Measurements from ENCODE around the gene SOX9. TPM values are rescaled to one million over a fixed set of nuclear protein-coding genes. Genes with fewer than 3 reads are reported as not detected.

Gene SOX9
- total RNA-seq, 6 experiments from 2014 or later = 1.2 to 5.9 (median 1.9) TPM

GRCh38 chr17:72134608-72135394 lies 14.0 kb downstream of the SOX9 start:
- WGBS (ENCODE audit: insufficient coverage, low coverage, low lambda C conversion rate, missing lambda C conversion rate) = 33% methylated on average over 7 of the region's 7 CpGs
- ATAC-seq = peak in 1 of 4 donors; percentile 39
- no peak for DNase-seq
- intact Hi-C loops (cut with DNase I) = no loop called here
- TF ChIP-seq POLR2A (IDR thresholded peaks at IDR 0.05) (no peak), CTCF (IDR thresholded peaks at IDR 0.05) (no peak)
- Histone ChIP-seq H3K4me1 (no peaks in the 10 kb centered on the region), H3K36me3 (no peaks in the 10 kb centered on the region), H3K4me3 (no peak overlapping the region), H3K27me3 (no peaks in the 10 kb centered on the region), H3K9me3 (no peaks in the 10 kb centered on the region), H3K27ac (no peak overlapping the region)

GRCh38 chr17:72135546-72136325 lies 14.9 kb downstream of the SOX9 start:
- 58% methylated on average over 5 of the region's 5 CpGs for WGBS (ENCODE audit: insufficient coverage, low coverage, low lambda C conversion rate, missing lambda C conversion rate)
- intact Hi-C loops (cut with DNase I) = no loop called here
- Histone ChIP-seq H3K27ac (no peak overlapping the region), H3K27me3 (no peaks in the 10 kb centered on the region), H3K9me3 (no peaks in the 10 kb centered on the region), H3K36me3 (no peaks in the 10 kb centered on the region), H3K4me3 (no peak overlapping the region), H3K4me1 (no peaks in the 10 kb centered on the region)
- no peak for TF ChIP-seq CTCF (IDR thresholded peaks at IDR 0.05)
- TF ChIP-seq POLR2A (IDR thresholded peaks at IDR 0.05) = no peak
- ATAC-seq = peak in 3 of 4 donors; percentile 48 to 81 (median 64)
- no peak for DNase-seq

DNA sequence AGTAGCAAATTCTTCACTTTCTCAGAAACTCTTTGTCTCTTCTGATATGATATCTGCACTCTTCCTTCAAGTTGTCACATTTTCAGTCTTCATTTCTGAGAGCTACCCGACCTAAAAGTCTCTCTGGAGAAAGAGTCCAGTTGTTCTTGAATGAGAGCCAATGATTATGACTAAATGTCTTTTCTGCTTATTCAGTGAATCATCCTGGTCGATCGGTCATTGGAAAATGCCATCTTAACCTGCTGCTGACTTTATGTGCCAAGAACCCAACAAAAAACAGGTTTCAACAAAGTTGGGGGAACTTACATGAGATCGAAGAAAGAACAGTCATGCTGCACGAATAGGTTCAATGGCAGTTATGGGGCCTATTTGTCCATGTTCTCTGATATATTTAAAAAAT lies 15.9 kb downstream of the SOX9 start:
- intact Hi-C loops (cut with DNase I) = no loop called here
- Histone ChIP-seq H3K4me3 (no peak overlapping the region), H3K27me3 (no peaks in the 10 kb centered on the region), H3K9me3 (no peaks in the 10 kb centered on the region), H3K4me1 (no peaks in the 10 kb centered on the region), H3K36me3 (no peaks in the 10 kb centered on the region), H3K27ac (no peak overlapping the region)
- DNase-seq (no peak), ATAC-seq (peak in 1 of 4 donors; percentile 72)
- 47% methylated on average over 5 of the region's 5 CpGs for WGBS (ENCODE audit: insufficient coverage, low coverage, low lambda C conversion rate, missing lambda C conversion rate)
- TF ChIP-seq CTCF (IDR thresholded peaks at IDR 0.05) (no peak), POLR2A (IDR thresholded peaks at IDR 0.05) (no peak)

DNA sequence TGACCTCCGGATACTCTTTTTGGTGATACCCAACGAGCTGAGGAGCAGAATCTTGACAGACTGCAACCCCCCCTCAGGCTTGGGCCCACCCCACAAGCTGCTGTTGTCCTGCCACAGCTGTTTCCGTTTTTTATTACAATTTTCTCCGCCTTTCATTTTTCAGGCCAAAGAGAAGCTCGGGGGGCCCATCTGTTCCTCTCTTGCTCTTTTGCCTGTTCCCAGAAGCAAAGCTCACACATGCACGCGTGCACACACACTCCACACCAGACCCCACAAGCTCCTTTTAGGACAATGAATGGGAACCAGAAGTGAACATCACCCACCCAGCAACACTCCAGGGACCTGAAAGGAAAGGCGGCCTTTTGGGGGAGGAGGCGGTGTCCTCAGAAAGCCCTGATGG lies 16.3 kb downstream of the SOX9 start:
- Histone ChIP-seq H3K4me3 (no peak overlapping the region), H3K9me3 (no peaks in the 10 kb centered on the region), H3K27ac (no peak overlapping the region), H3K4me1 (no peaks in the 10 kb centered on the region), H3K36me3 (no peaks in the 10 kb centered on the region), H3K27me3 (no peaks in the 10 kb centered on the region)
- intact Hi-C loops (cut with DNase I) = no loop called here
- WGBS (ENCODE audit: insufficient coverage, low coverage, low lambda C conversion rate, missing lambda C conversion rate) = 66% methylated on average over 8 of the region's 9 CpGs
- TF ChIP-seq POLR2A (IDR thresholded peaks at IDR 0.05) = no peak
- TF ChIP-seq CTCF (IDR thresholded peaks at IDR 0.05) = no peak
- ATAC-seq (no peak), DNase-seq (no peak)
